OCI-LY1 (cell line): ENCODE results near the gene STEAP2.
"Not testable (repeated sequence)": the region's sequence is repeated elsewhere in the genome, so short reads cannot be mapped to it uniquely, and the experiment has no call there.

Experiments used
- H2AFZ ChIP-seq: fragments of 200-600 bp; sonication (generic), shearing (Covaris generic); 2 replicates; pipeline ENCODE4 v1.6.0; 2014; ENCODE audit warnings: antibody characterized with exemption, mild to moderate bottlenecking, low read length
- H3F3A ChIP-seq: fragments of 200-600 bp; sonication (generic), shearing (Covaris generic); 2 replicates; pipeline ENCODE4 v1.6.0; 2014; ENCODE audit warnings: mild to moderate bottlenecking, antibody characterized with exemption, low read length, moderate library complexity; ENCODE audit not compliant: insufficient read depth
- H3K27ac ChIP-seq: fragments of 200-600 bp; sonication (generic); 2 replicates; pipeline ENCODE4 v1.5.1; 2014; ENCODE audit warnings: low read length, mixed run types, mild to moderate bottlenecking, low read depth; ENCODE audit not compliant: poor library complexity, severe bottlenecking
- H3K27me3 ChIP-seq: fragments of 200-600 bp; sonication (generic); 2 replicates; pipeline ENCODE4 v1.6.0; 2014; ENCODE audit warnings: antibody characterized with exemption, mild to moderate bottlenecking, low read length, moderate library complexity; ENCODE audit not compliant: insufficient read depth
- H3K36me3 ChIP-seq: fragments of 200-600 bp; sonication (generic); 2 replicates; pipeline ENCODE4 v1.6.1; 2014; ENCODE audit warnings: mild to moderate bottlenecking, antibody characterized with exemption, low read length, moderate library complexity, mixed read lengths; ENCODE audit not compliant: insufficient read depth
- H3K4me1 ChIP-seq: fragments of 200-600 bp; sonication (generic); 2 replicates; pipeline ENCODE4 v1.5.1; 2014; ENCODE audit warnings: mild to moderate bottlenecking, low read length, moderate library complexity; ENCODE audit not compliant: insufficient read depth, severe bottlenecking
- H3K4me2 ChIP-seq: fragments of 200-600 bp; sonication (generic), shearing (Covaris generic); 2 replicates; pipeline ENCODE4 v1.6.1; 2014; ENCODE audit warnings: low read length
- H3K4me3 ChIP-seq: fragments of 200-600 bp; sonication (generic); 2 replicates; pipeline ENCODE4 v1.5.1; 2014; ENCODE audit warnings: low read length, low read depth, mild to moderate bottlenecking, mixed read lengths; ENCODE audit not compliant: poor library complexity, severe bottlenecking
- H3K79me2 ChIP-seq: fragments of 200-600 bp; shearing (Covaris generic); 2 replicates; pipeline ENCODE4 v1.6.1; 2016; ENCODE audit warnings: mixed run types, low read length, mixed read lengths; ENCODE audit not compliant: insufficient read depth
- H3K9ac ChIP-seq: fragments of 200-600 bp; sonication (generic), shearing (Covaris generic); 2 replicates; pipeline ENCODE4 v1.6.1; 2014; ENCODE audit warnings: mild to moderate bottlenecking, low read length, mixed read lengths
- H3K9me2 ChIP-seq: fragments of 200-600 bp; sonication (generic), shearing (Covaris generic); 2 replicates; pipeline ENCODE4 v1.6.1; 2014; ENCODE audit warnings: low read depth, mild to moderate bottlenecking, low read length, mixed read lengths
- H3K9me3 ChIP-seq: fragments of 200-600 bp; shearing (Covaris generic); 2 replicates; pipeline ENCODE4 v1.6.1; 2014; ENCODE audit warnings: low read length, mixed read lengths
- H4K20me1 ChIP-seq: fragments of 200-600 bp; sonication (generic), shearing (Covaris generic); 2 replicates; pipeline ENCODE4 v1.6.0; 2016; ENCODE audit warnings: mild to moderate bottlenecking, low read length; ENCODE audit not compliant: insufficient read depth
- CTCF ChIP-seq: fragments of 200-600 bp; sonication (generic), shearing (Covaris generic); IDR thresholded peaks from 2 replicates; pipeline ENCODE4 v1.5.1; 2017; ENCODE audit warnings: mild to moderate bottlenecking, antibody characterized with exemption, low read length, moderate library complexity, mixed read lengths
- EZH2 ChIP-seq: fragments of 200-600 bp; sonication (generic), shearing (Covaris generic); IDR thresholded peaks from 2 replicates; pipeline ENCODE4 v1.8.0; 2017; ENCODE audit warnings: borderline replicate concordance, mixed run types, mild to moderate bottlenecking, antibody characterized with exemption, low read length, moderate library complexity, mixed read lengths

Gene STEAP2

GRCh38 chr7:90248706-90249105 is 37.2 kb downstream of the STEAP2 start:
- Histone ChIP-seq H3K9me2 (no peaks in the 10 kb centered on the region), H3K36me3 (no peaks in the 10 kb centered on the region), H3K27me3 (no peaks in the 10 kb centered on the region), H3K4me3 (no peak overlapping the region), H3K9ac (no peak overlapping the region), H3F3A (no peaks in the 10 kb centered on the region), H3K4me1 (peaks cover 18% of the 10 kb centered on the region), H3K79me2 (no peaks in the 10 kb centered on the region), H2AFZ (no peak overlapping the region), H3K9me3 (no peaks in the 10 kb centered on the region), H3K4me2 (no peak overlapping the region), H3K27ac (no peak overlapping the region), H4K20me1 (no peaks in the 10 kb centered on the region)
- no peak for TF ChIP-seq CTCF
- TF ChIP-seq EZH2, result no peak

- no peak overlapping the region for H3K9ac ChIP-seq
- no peak overlapping the region for H3K27ac ChIP-seq
- peaks cover 3% of the 10 kb centered on the region for H3K4me1 ChIP-seq
- H4K20me1 ChIP-seq, result no peaks in the 10 kb centered on the region
- H3K79me2 ChIP-seq, result no peaks in the 10 kb centered on the region
- H3K36me3 ChIP-seq, result no peaks in the 10 kb centered on the region
- no peak for TF ChIP-seq EZH2
- TF ChIP-seq CTCF, result no peak
- no peaks in the 10 kb centered on the region for H3K9me2 ChIP-seq
- no peak overlapping the region for H2AFZ ChIP-seq
- H3K4me3 ChIP-seq, result no peak overlapping the region
- no peaks in the 10 kb centered on the region for H3K27me3 ChIP-seq
- no peak overlapping the region for H3K4me2 ChIP-seq
- no peaks in the 10 kb centered on the region for H3K9me3 ChIP-seq
- no peaks in the 10 kb centered on the region for H3F3A ChIP-seq
These were observed 39.2 kb downstream of the STEAP2 start for GRCh38 chr7:90250601-90251303.

GRCh38 chr7:90251304-90251635 is 39.7 kb downstream of the STEAP2 start:
- no peaks in the 10 kb centered on the region for H3K36me3 ChIP-seq
- H3K9me2 ChIP-seq, result no peaks in the 10 kb centered on the region
- TF ChIP-seq EZH2 (no peak), CTCF (no peak)
- H3K4me1 ChIP-seq, result no peaks in the 10 kb centered on the region
- H4K20me1 ChIP-seq, result no peaks in the 10 kb centered on the region
- no peaks in the 10 kb centered on the region for H3K27me3 ChIP-seq
- no peak overlapping the region for H3K27ac ChIP-seq
- no peaks in the 10 kb centered on the region for H3K9me3 ChIP-seq
- H3K4me2 ChIP-seq, result no peak overlapping the region
- no peak overlapping the region for H3K4me3 ChIP-seq
- H3K79me2 ChIP-seq, result no peaks in the 10 kb centered on the region
- no peak overlapping the region for H3K9ac ChIP-seq
- no peak overlapping the region for H2AFZ ChIP-seq
- H3F3A ChIP-seq, result no peaks in the 10 kb centered on the region

GRCh38 chr7:90256011-90256410 is 44.5 kb downstream of the STEAP2 start:
- H3K27me3 ChIP-seq, H3K4me2 ChIP-seq, H3K27ac ChIP-seq, H3K9me2 ChIP-seq, H3K4me3 ChIP-seq, H3K9ac ChIP-seq, H4K20me1 ChIP-seq, H3F3A ChIP-seq, H3K4me1 ChIP-seq, H3K36me3 ChIP-seq, H2AFZ ChIP-seq, H3K9me3 ChIP-seq, H3K79me2 ChIP-seq: not testable (repeated sequence)
